Measurements from ENCODE around the gene AMPD3.

AMPD3 gene

GRCh38 chr11:10503777-10504480, 48.9 kb downstream of the AMPD3 start:
- Histone ChIP-seq H3K9me3 (ENCODE audit: control insufficient read depth, insufficient read depth, low read length) (no peaks in the 10 kb centered on the region), H3K4me3 (ENCODE audit: low read depth, low read length) (no peak overlapping the region), H3K4me1 (ENCODE audit: control insufficient read depth, insufficient read depth, low read length) (no peaks in the 10 kb centered on the region), H3K36me3 (ENCODE audit: control insufficient read depth, insufficient read depth, low read length) (peaks cover 3% of the 10 kb centered on the region), H3K9ac (ENCODE audit: low read depth, low read length) (no peak overlapping the region), H3K27me3 (ENCODE audit: control insufficient read depth, insufficient read depth, low read length) (no peaks in the 10 kb centered on the region)

DNA sequence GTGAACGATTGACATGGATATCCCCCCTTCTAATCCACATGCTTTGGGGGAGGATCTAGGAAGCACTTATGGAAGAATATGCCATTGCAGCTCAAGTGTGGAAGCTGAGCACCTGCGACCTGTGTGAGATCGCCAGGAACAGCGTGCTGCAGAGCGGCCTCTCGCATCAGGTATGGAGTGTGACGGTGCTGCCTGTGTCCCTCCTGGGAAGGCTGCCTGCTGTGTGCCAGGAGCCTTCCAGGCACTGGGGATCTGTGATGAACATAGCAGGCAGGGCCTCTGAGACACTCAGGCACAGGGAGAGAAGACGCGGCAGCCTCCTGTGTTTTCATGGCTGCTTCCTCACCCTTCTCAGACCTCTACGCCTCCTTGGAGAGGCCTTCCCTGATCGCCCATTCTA, 49.4 kb downstream of the AMPD3 start:
- H3K9ac ChIP-seq (ENCODE audit: low read depth, low read length), result no peak overlapping the region
- H3K36me3 ChIP-seq (ENCODE audit: control insufficient read depth, insufficient read depth, low read length), result peaks cover 3% of the 10 kb centered on the region
- H3K4me1 ChIP-seq (ENCODE audit: control insufficient read depth, insufficient read depth, low read length), result no peaks in the 10 kb centered on the region
- no peaks in the 10 kb centered on the region for H3K9me3 ChIP-seq (ENCODE audit: control insufficient read depth, insufficient read depth, low read length)
- no peak overlapping the region for H3K4me3 ChIP-seq (ENCODE audit: low read depth, low read length)
- H3K27me3 ChIP-seq (ENCODE audit: control insufficient read depth, insufficient read depth, low read length), result no peaks in the 10 kb centered on the region

GRCh38 chr11:10505278-10506007, 50.4 kb downstream of the AMPD3 start:
- Histone ChIP-seq H3K36me3 (ENCODE audit: control insufficient read depth, insufficient read depth, low read length) (peaks cover 3% of the 10 kb centered on the region), H3K4me1 (ENCODE audit: control insufficient read depth, insufficient read depth, low read length) (no peaks in the 10 kb centered on the region), H3K27me3 (ENCODE audit: control insufficient read depth, insufficient read depth, low read length) (no peaks in the 10 kb centered on the region), H3K4me3 (ENCODE audit: low read depth, low read length) (no peak overlapping the region), H3K9me3 (ENCODE audit: control insufficient read depth, insufficient read depth, low read length) (no peaks in the 10 kb centered on the region), H3K9ac (ENCODE audit: low read depth, low read length) (no peak overlapping the region)

DNA sequence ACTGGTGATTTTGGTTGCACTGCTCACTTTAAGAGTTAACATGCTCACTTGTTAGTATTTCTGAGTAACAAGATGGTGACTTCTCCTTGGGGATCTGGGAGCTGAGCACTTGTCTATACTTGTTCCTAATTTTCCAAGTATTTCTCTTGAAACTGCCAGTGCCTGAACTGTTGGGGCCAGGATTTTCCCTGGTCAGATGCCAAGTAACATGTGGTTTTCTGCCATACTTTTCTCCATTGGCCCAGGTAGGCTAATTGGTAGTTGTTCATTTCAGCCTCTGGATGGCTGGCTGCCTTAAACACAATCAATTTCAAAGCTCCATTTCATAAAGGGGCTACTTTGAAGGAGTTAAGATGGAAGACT, 50.9 kb downstream of the AMPD3 start:
- Histone ChIP-seq H3K36me3 (ENCODE audit: control insufficient read depth, insufficient read depth, low read length) (peaks cover 3% of the 10 kb centered on the region), H3K4me1 (ENCODE audit: control insufficient read depth, insufficient read depth, low read length) (no peaks in the 10 kb centered on the region), H3K9me3 (ENCODE audit: control insufficient read depth, insufficient read depth, low read length) (no peaks in the 10 kb centered on the region), H3K4me3 (ENCODE audit: low read depth, low read length) (no peak overlapping the region), H3K27me3 (ENCODE audit: control insufficient read depth, insufficient read depth, low read length) (peaks cover 4% of the 10 kb centered on the region), H3K9ac (ENCODE audit: low read depth, low read length) (no peak overlapping the region)

GRCh38 chr11:10511181-10511621, 56.1 kb downstream of the AMPD3 start:
- no peaks in the 10 kb centered on the region for H3K4me1 ChIP-seq (ENCODE audit: control insufficient read depth, insufficient read depth, low read length)
- peaks cover 4% of the 10 kb centered on the region for H3K27me3 ChIP-seq (ENCODE audit: control insufficient read depth, insufficient read depth, low read length)
- H3K9ac ChIP-seq (ENCODE audit: low read depth, low read length), result no peak overlapping the region
- no peaks in the 10 kb centered on the region for H3K36me3 ChIP-seq (ENCODE audit: control insufficient read depth, insufficient read depth, low read length)
- no peaks in the 10 kb centered on the region for H3K9me3 ChIP-seq (ENCODE audit: control insufficient read depth, insufficient read depth, low read length)
- H3K4me3 ChIP-seq (ENCODE audit: low read depth, low read length), result no peak overlapping the region

- H3K4me3 ChIP-seq (ENCODE audit: low read depth, low read length), result no peak overlapping the region
- H3K4me1 ChIP-seq (ENCODE audit: control insufficient read depth, insufficient read depth, low read length), result no peaks in the 10 kb centered on the region
- no peak overlapping the region for H3K9ac ChIP-seq (ENCODE audit: low read depth, low read length)
- no peaks in the 10 kb centered on the region for H3K9me3 ChIP-seq (ENCODE audit: control insufficient read depth, insufficient read depth, low read length)
- H3K36me3 ChIP-seq (ENCODE audit: control insufficient read depth, insufficient read depth, low read length), result no peaks in the 10 kb centered on the region
- peaks cover 4% of the 10 kb centered on the region for H3K27me3 ChIP-seq (ENCODE audit: control insufficient read depth, insufficient read depth, low read length)
Observed at GRCh38 chr11:10514202-10514601, 59.1 kb downstream of the AMPD3 start.

DNA sequence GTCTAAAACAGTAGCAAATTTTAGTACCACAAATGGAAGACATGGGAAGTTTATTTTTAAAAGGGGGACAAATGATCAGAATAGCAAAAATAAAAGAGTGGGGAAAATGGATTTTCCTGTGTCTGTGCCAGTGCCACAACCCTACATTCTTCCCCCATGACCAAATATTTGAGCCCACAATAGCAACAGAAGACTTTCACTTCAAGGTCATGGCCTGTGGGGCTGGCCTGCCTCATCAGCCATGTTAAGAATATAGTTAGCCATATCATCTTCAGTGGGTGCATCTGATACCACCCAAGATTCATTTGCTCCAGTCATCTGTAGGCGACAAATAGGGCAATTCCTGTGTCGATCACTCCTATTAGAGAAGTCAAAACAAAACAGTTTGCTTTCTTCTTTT, 59.6 kb downstream of the AMPD3 start:
- Histone ChIP-seq H3K36me3 (ENCODE audit: control insufficient read depth, insufficient read depth, low read length) (no peaks in the 10 kb centered on the region), H3K9me3 (ENCODE audit: control insufficient read depth, insufficient read depth, low read length) (no peaks in the 10 kb centered on the region), H3K27me3 (ENCODE audit: control insufficient read depth, insufficient read depth, low read length) (peaks cover 4% of the 10 kb centered on the region), H3K4me3 (ENCODE audit: low read depth, low read length) (no peak overlapping the region), H3K9ac (ENCODE audit: low read depth, low read length) (no peak overlapping the region), H3K4me1 (ENCODE audit: control insufficient read depth, insufficient read depth, low read length) (no peaks in the 10 kb centered on the region)

GRCh38 chr11:10515418-10515817, 60.4 kb downstream of the AMPD3 start:
- Histone ChIP-seq H3K9ac (ENCODE audit: low read depth, low read length) (no peak overlapping the region), H3K4me3 (ENCODE audit: low read depth, low read length) (no peak overlapping the region), H3K36me3 (ENCODE audit: control insufficient read depth, insufficient read depth, low read length) (no peaks in the 10 kb centered on the region), H3K4me1 (ENCODE audit: control insufficient read depth, insufficient read depth, low read length) (no peaks in the 10 kb centered on the region), H3K9me3 (ENCODE audit: control insufficient read depth, insufficient read depth, low read length) (no peaks in the 10 kb centered on the region), H3K27me3 (ENCODE audit: control insufficient read depth, insufficient read depth, low read length) (peaks cover 4% of the 10 kb centered on the region)

DNA sequence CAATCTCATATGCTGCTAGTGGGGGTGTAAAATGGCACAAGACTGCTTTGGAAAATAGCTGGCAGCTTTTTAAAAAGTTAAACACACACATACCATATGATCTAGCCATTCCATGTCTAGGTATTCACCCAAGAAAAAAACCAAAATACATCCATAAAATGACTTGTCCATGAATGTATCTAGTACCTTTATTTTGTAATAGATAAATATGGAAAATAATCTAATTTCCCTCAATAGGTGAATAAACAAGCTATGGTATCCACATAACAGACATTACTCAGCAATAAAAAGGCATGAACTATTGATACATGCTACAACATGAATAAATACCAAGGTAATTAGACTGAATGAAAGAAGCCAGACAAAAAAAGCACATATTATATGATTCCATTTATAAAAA, 63.1 kb downstream of the AMPD3 start:
- Histone ChIP-seq H3K9me3 (ENCODE audit: control insufficient read depth, insufficient read depth, low read length) (no peaks in the 10 kb centered on the region), H3K4me1 (ENCODE audit: control insufficient read depth, insufficient read depth, low read length) (no peaks in the 10 kb centered on the region), H3K27me3 (ENCODE audit: control insufficient read depth, insufficient read depth, low read length) (no peaks in the 10 kb centered on the region), H3K36me3 (ENCODE audit: control insufficient read depth, insufficient read depth, low read length) (no peaks in the 10 kb centered on the region), H3K9ac (ENCODE audit: low read depth, low read length) (no peak overlapping the region), H3K4me3 (ENCODE audit: low read depth, low read length) (no peak overlapping the region)

DNA sequence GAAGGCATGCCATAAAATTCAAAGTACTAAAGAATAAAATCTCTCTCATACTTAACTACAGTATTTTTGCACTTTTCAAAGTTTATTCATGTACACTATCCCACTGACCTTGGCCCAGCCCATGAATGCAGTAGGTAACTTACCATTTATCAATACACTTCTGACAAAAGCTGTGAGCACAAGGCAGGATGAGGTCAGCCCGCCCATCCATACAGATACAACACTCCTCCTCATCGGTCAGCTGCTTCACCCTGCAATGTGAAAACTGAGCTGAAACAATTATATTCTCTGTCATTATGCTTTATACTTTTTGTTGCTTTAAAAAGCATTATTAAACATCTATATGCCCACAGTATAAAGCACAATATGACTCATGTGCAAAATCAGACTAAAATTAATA, 63.8 kb downstream of the AMPD3 start:
- Histone ChIP-seq H3K9ac (ENCODE audit: low read depth, low read length) (no peak overlapping the region), H3K4me3 (ENCODE audit: low read depth, low read length) (no peak overlapping the region), H3K36me3 (ENCODE audit: control insufficient read depth, insufficient read depth, low read length) (no peaks in the 10 kb centered on the region), H3K4me1 (ENCODE audit: control insufficient read depth, insufficient read depth, low read length) (no peaks in the 10 kb centered on the region), H3K9me3 (ENCODE audit: control insufficient read depth, insufficient read depth, low read length) (no peaks in the 10 kb centered on the region), H3K27me3 (ENCODE audit: control insufficient read depth, insufficient read depth, low read length) (no peaks in the 10 kb centered on the region)

DNA sequence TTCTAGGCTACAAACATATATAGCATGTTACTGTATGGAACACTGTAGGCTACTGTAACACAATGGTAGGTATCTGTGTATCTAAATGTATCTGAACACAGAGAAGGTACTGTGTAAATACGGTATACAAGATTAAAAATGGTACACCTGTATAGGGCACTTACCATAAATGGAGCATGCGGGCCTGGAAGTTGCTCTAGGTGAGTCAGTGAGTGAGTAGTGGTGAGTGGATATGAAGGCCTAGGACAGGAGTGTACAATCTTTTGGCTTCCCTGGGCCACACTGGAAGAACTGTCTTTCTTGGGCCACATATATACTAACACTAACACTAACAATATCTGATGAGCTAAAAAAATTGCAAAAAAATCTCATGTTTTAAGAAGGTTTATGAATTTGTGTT, 64.6 kb downstream of the AMPD3 start:
- no peaks in the 10 kb centered on the region for H3K27me3 ChIP-seq (ENCODE audit: control insufficient read depth, insufficient read depth, low read length)
- no peak overlapping the region for H3K4me3 ChIP-seq (ENCODE audit: low read depth, low read length)
- H3K4me1 ChIP-seq (ENCODE audit: control insufficient read depth, insufficient read depth, low read length), result no peaks in the 10 kb centered on the region
- H3K9me3 ChIP-seq (ENCODE audit: control insufficient read depth, insufficient read depth, low read length), result no peaks in the 10 kb centered on the region
- no peak overlapping the region for H3K9ac ChIP-seq (ENCODE audit: low read depth, low read length)
- no peaks in the 10 kb centered on the region for H3K36me3 ChIP-seq (ENCODE audit: control insufficient read depth, insufficient read depth, low read length)

- H3K27me3 ChIP-seq (ENCODE audit: control insufficient read depth, insufficient read depth, low read length), result no peaks in the 10 kb centered on the region
- no peaks in the 10 kb centered on the region for H3K4me1 ChIP-seq (ENCODE audit: control insufficient read depth, insufficient read depth, low read length)
- no peaks in the 10 kb centered on the region for H3K9me3 ChIP-seq (ENCODE audit: control insufficient read depth, insufficient read depth, low read length)
- H3K4me3 ChIP-seq (ENCODE audit: low read depth, low read length), result no peak overlapping the region
- no peak overlapping the region for H3K9ac ChIP-seq (ENCODE audit: low read depth, low read length)
- H3K36me3 ChIP-seq (ENCODE audit: control insufficient read depth, insufficient read depth, low read length), result no peaks in the 10 kb centered on the region
Observed at GRCh38 chr11:10520562-10520961, 65.5 kb downstream of the AMPD3 start.

Data from iPS-15b (cell line).